OCI-M1 (cell line): ENCODE results near the gene CGB8.
"Not testable (repeated sequence)": the region's sequence is repeated elsewhere in the genome, so short reads cannot be mapped to it uniquely, and the experiment has no call there.

Source experiments
- DNase-seq: peaks from one replicate; lab custom pipeline; 2025; lab: John Stamatoyannopoulos, UW

The CGB8 gene

GRCh38 chr19:49030323-49030722 lies 18.6 kb downstream of the CGB8 start:
- DNase-seq: not testable (repeated sequence)

GRCh38 chr19:49029749-49030148 lies 19.2 kb downstream of the CGB8 start:
- DNase-seq: not testable (repeated sequence)

GRCh38 chr19:49028686-49029085 lies 20.2 kb downstream of the CGB8 start:
- DNase-seq: not testable (repeated sequence)

GRCh38 chr19:49025599-49025998 lies 23.3 kb downstream of the CGB8 start:
- not testable (repeated sequence) for DNase-seq

- not testable (repeated sequence) for DNase-seq
Measured at GRCh38 chr19:49025088-49025487, 23.8 kb downstream of the CGB8 start.

- not testable (repeated sequence) for DNase-seq
Measured at GRCh38 chr19:49024233-49024632, 24.7 kb downstream of the CGB8 start, which contains the start of gene CGB3. TSS of gene CGB3 (minus strand) at chr19:49024333. CDS start at chr19:49023971, 362 bp downstream.

- no peak for DNase-seq
Measured at GRCh38 chr19:49022116-49022515, 26.8 kb downstream of the CGB8 start.

- peak; percentile 75 for DNase-seq
Measured at GRCh38 chr19:49020931-49021895, 27.7 kb downstream of the CGB8 start.

GRCh38 chr19:49020342-49020741 lies 28.6 kb downstream of the CGB8 start:
- no peak for DNase-seq

- peak; percentile 72 for DNase-seq
Measured at GRCh38 chr19:49019242-49019932, 29.5 kb downstream of the CGB8 start.

- DNase-seq: peak; percentile 65
Measured at GRCh38 chr19:49018388-49019241, 30.3 kb downstream of the CGB8 start.

GRCh38 chr19:49017666-49018351 lies 31.1 kb downstream of the CGB8 start:
- DNase-seq: peak; percentile 84

- DNase-seq: no peak
Measured at GRCh38 chr19:49017041-49017665, 31.8 kb downstream of the CGB8 start, which contains the start of gene LHB. TSS of gene LHB (minus strand) at chr19:49017091. CDS start at chr19:49017081, 10 bp downstream.

GRCh38 chr19:49016067-49016839 lies 32.7 kb downstream of the CGB8 start:
- DNase-seq: no peak

- no peak for DNase-seq
Measured at GRCh38 chr19:49014870-49015255, 34.0 kb downstream of the CGB8 start.

GRCh38 chr19:49014123-49014869 lies 34.6 kb downstream of the CGB8 start:
- DNase-seq: no peak

- DNase-seq: no peak
Measured at GRCh38 chr19:49011194-49011593, 37.7 kb downstream of the CGB8 start.

GRCh38 chr19:49010453-49010852 lies 38.5 kb downstream of the CGB8 start:
- no peak for DNase-seq

GRCh38 chr19:49009828-49010227 lies 39.1 kb downstream of the CGB8 start:
- DNase-seq: no peak
